Tibial nerve (tissue), 4 donors: Measurements from ENCODE around the gene PODXL2. TPM values are rescaled to one million over a fixed set of nuclear protein-coding genes. Genes with fewer than 3 reads are reported as not detected.
"Not testable (repeated sequence)": the region's sequence is repeated elsewhere in the genome, so short reads cannot be mapped to it uniquely, and the experiment has no call there.

Source experiments
- DNase-seq, 2 donors: peaks; one replicate each; pipeline ENCODE4 v3.0.0-alpha.2; 2019; ENCODE audit warnings: low spot score in 2 of 2
- H3K27ac ChIP-seq, 4 donors: fragments of 200-600 bp; sonication (generic) in 3 of 4; one replicate each; pipeline ENCODE4 v1.5.1; 2017 to 2019; ENCODE audit warnings: mild to moderate bottlenecking in 1 of 4
- H3K27me3 ChIP-seq, 2 donors: fragments of 200-600 bp; sonication (generic) in 1 of 2; one replicate each; pipeline versions ENCODE4 v1.5.1 to v1.6.0; 2017 to 2019
- H3K36me3 ChIP-seq, 3 donors: fragments of 200-600 bp; sonication (generic); one replicate each; pipeline ENCODE4 v1.5.1; 2018 to 2019
- H3K4me1 ChIP-seq, 4 donors: fragments of 200-600 bp; sonication (generic) in 3 of 4; one replicate each; pipeline ENCODE4 v1.5.1; 2017 to 2019
- H3K4me3 ChIP-seq, 4 donors: fragments of 200-600 bp; sonication (generic) in 3 of 4; one replicate each; pipeline ENCODE4 v1.5.1; 2017 to 2019; ENCODE audit warnings: mild to moderate bottlenecking in 1 of 4, moderate library complexity in 1 of 4
- H3K9me3 ChIP-seq, 4 donors: fragments of 200-600 bp; sonication (generic) in 3 of 4; one replicate each; pipeline ENCODE4 v1.5.1; 2017 to 2019
- CTCF ChIP-seq, 5 experiments: fragments of 200-600 bp in 3 of 5; fragments of 450-650 bp in 2 of 5; sonication (generic) in 3 of 5; IDR thresholded peaks; one replicate each; pipeline ENCODE4 v1.5.1; 2016 to 2019; ENCODE audit warnings: antibody characterized with exemption in 5 of 5, mild to moderate bottlenecking in 3 of 5, moderate library complexity in 2 of 5
- EP300 ChIP-seq, 2 donors: sonication (generic); formaldehyde crosslinking; IDR thresholded peaks; one replicate each; pipeline ENCODE4 v1.6.1; 2017; ENCODE audit warnings: antibody characterized with exemption in 2 of 2, mild to moderate bottlenecking in 1 of 2
- POLR2A ChIP-seq, 2 donors: fragments of 450-650 bp; IDR thresholded peaks; one replicate each; pipeline ENCODE4 v1.6.1; 2017; ENCODE audit warnings: antibody characterized with exemption in 2 of 2, mild to moderate bottlenecking in 2 of 2, moderate library complexity in 2 of 2
- WGBS, 2 donors: methylation state at CpG; one replicate each; pipeline ENCODE4 v1.1.5; 2018; 5-methylcytosine and 5-hydroxymethylcytosine counted together
- total RNA-seq, 4 donors: library from RNA; depleted of rRNA; stranded (reverse); fragments of >200 nt; gene quantifications; one replicate each; pipeline ENCODE4 v1.1.0, GENCODE V29; 2016

The PODXL2 gene
- total RNA-seq, 4 donors from 2014 or later: 12.7 to 19.8 (median 14.1) TPM

- 79 to 83% methylated on average over 5 to 8 of the region's 8 CpGs for WGBS, 2 donors
These were observed 22.7 kb downstream of the PODXL2 start for GRCh38 chr3:127651516-127652172.

GRCh38 chr3:127652246-127652995 is 23.4 kb downstream of the PODXL2 start:
- H3K27me3 ChIP-seq: no peaks in the 10 kb centered on the region
- WGBS, 2 donors: 62 to 100% methylated on average over 2 to 13 of the region's 13 CpGs
- peak in 1 of 2 donors; percentile 50 for DNase-seq
- H3K4me3 ChIP-seq: no peak overlapping the region
- no peak overlapping the region for H3K27ac ChIP-seq
- H3K4me1 ChIP-seq: peaks cover 0 to 17% (median 0%) of the 10 kb centered on the region in 4 donors
- H3K9me3 ChIP-seq: no peaks in the 10 kb centered on the region
- TF ChIP-seq CTCF (IDR thresholded peaks at IDR 0.05) (peak; percentile 84 to 92 (median 86)), POLR2A (IDR thresholded peaks at IDR 0.05) (no peak)
- H3K36me3 ChIP-seq: no peaks in the 10 kb centered on the region

More at GRCh38 chr3:127651516-127652172, 22.7 kb downstream of the PODXL2 start:
- peaks cover 0 to 17% (median 0%) of the 10 kb centered on the region in 4 donors for H3K4me1 ChIP-seq
- no peaks in the 10 kb centered on the region for H3K27me3 ChIP-seq
- H3K36me3 ChIP-seq: no peaks in the 10 kb centered on the region
- TF ChIP-seq POLR2A (IDR thresholded peaks at IDR 0.05) (no peak), CTCF (IDR thresholded peaks at IDR 0.05) (no peak), EP300 (IDR thresholded peaks at IDR 0.05) (no peak)
- no peak overlapping the region for H3K4me3 ChIP-seq
- no peak overlapping the region for H3K27ac ChIP-seq
- no peaks in the 10 kb centered on the region for H3K9me3 ChIP-seq
- no peak for DNase-seq

- Histone ChIP-seq H3K9me3 (no peaks in the 10 kb centered on the region), H3K36me3 (no peaks in the 10 kb centered on the region), H3K4me1 (peaks cover 0 to 17% (median 0%) of the 10 kb centered on the region in 4 donors), H3K27me3 (no peaks in the 10 kb centered on the region), H3K27ac (peak overlapping the region in 2 of 4 donors; percentile 3 to 39), H3K4me3 (no peak overlapping the region)
- no peak for TF ChIP-seq CTCF (IDR thresholded peaks at IDR 0.05)
- no peak for TF ChIP-seq EP300 (IDR thresholded peaks at IDR 0.05)
- no peak for TF ChIP-seq POLR2A (IDR thresholded peaks at IDR 0.05)
- DNase-seq: no peak
- WGBS, 2 donors: 56 to 63% methylated on average over 4 of the region's 4 CpGs
These were observed 25.4 kb downstream of the PODXL2 start for GRCh38 chr3:127654374-127654773.

GRCh38 chr3:127654993-127655392 is 26.0 kb downstream of the PODXL2 start:
- H3K27me3 ChIP-seq, H3K36me3 ChIP-seq, H3K9me3 ChIP-seq, DNase-seq, H3K4me3 ChIP-seq: not testable (repeated sequence)
- 91 to 95% methylated on average over 6 of the region's 6 CpGs for WGBS, 2 donors
- H3K27ac ChIP-seq: peak overlapping the region in 1 of 4 donors; percentile 39
- peaks cover 0 to 17% (median 1%) of the 10 kb centered on the region in 4 donors for H3K4me1 ChIP-seq

GRCh38 chr3:127655641-127656040 is 26.7 kb downstream of the PODXL2 start:
- Histone ChIP-seq H3K9me3 (no peaks in the 10 kb centered on the region), H3K4me1 (peaks cover 0 to 17% (median 1%) of the 10 kb centered on the region in 4 donors), H3K27ac (peak overlapping the region in 1 of 4 donors; percentile 23), H3K27me3 (no peaks in the 10 kb centered on the region), H3K36me3 (no peaks in the 10 kb centered on the region), H3K4me3 (no peak overlapping the region)
- no peak for DNase-seq
- WGBS, 2 donors: 58 to 62% methylated on average over 3 of the region's 3 CpGs
- TF ChIP-seq EP300 (IDR thresholded peaks at IDR 0.05): no peak
- TF ChIP-seq CTCF (IDR thresholded peaks at IDR 0.05): no peak
- TF ChIP-seq POLR2A (IDR thresholded peaks at IDR 0.05): no peak
